Vagina (tissue), 2 donors: ENCODE results near the gene ATP6V0D1.

ENCODE experiments used
- CTCF ChIP-seq, 3 experiments: fragments of 450-650 bp in 2 of 3; fragments of 200-600 bp in 1 of 3; sonication (generic) in 1 of 3; IDR thresholded peaks; one replicate each; pipeline ENCODE4 v1.5.1; 2017 to 2019; ENCODE audit warnings: antibody characterized with exemption in 3 of 3, mild to moderate bottlenecking in 2 of 3, moderate library complexity in 2 of 3
- POLR2A ChIP-seq, 2 donors: fragments of 450-650 bp; IDR thresholded peaks; one replicate each; pipeline ENCODE4 v1.6.1; 2017; ENCODE audit warnings: antibody characterized with exemption in 2 of 2, mild to moderate bottlenecking in 2 of 2, moderate library complexity in 2 of 2

- TF ChIP-seq CTCF (IDR thresholded peaks at IDR 0.05) (no peak), POLR2A (IDR thresholded peaks at IDR 0.05) (no peak)
Measured at GRCh38 chr16:67437513-67437912, 43.4 kb downstream of the ATP6V0D1 start.
